GM10266 (cell line): Measurements from ENCODE around the gene ARHGEF7.
"Not testable (repeated sequence)": the region's sequence is repeated elsewhere in the genome, so short reads cannot be mapped to it uniquely, and the experiment has no call there.

Source experiments
- DNase-seq: peaks from one replicate; pipeline ENCODE4 v3.0.0; 2012; ENCODE audit errors: extremely low spot score
- CTCF ChIP-seq: IDR thresholded peaks from 2 replicates; pipeline ENCODE4 v1.5.1; 2012; ENCODE audit warnings: mild to moderate bottlenecking, low read depth; ENCODE audit not compliant: control insufficient read depth, insufficient read depth; ENCODE audit errors: missing control alignments

ARHGEF7 gene

GRCh38 chr13:111115061-111115964, at the start of gene ARHGEF7:
ARHGEF7 (plus strand) TSS chr13:111115310; CDS start chr13:111115527, 217 bp downstream.
- peak; percentile 70 for DNase-seq
- TF ChIP-seq CTCF: no peak

- no peak for DNase-seq
- TF ChIP-seq CTCF: no peak
Measured at GRCh38 chr13:111065698-111066097, 49.4 kb upstream of the ARHGEF7 start.

GRCh38 chr13:111066544-111066943, 48.6 kb upstream of the ARHGEF7 start:
- DNase-seq: no peak
- no peak for TF ChIP-seq CTCF

GRCh38 chr13:111068009-111068350, 47.1 kb upstream of the ARHGEF7 start:
- TF ChIP-seq CTCF: no peak

GRCh38 chr13:111071120-111071519, 44.0 kb upstream of the ARHGEF7 start:
- not testable (repeated sequence) for DNase-seq

More at GRCh38 chr13:111068009-111068350, 47.1 kb upstream of the ARHGEF7 start:
- no peak for DNase-seq

- DNase-seq: not testable (repeated sequence)
Measured at GRCh38 chr13:111071526-111071925, 43.6 kb upstream of the ARHGEF7 start.

- no peak for TF ChIP-seq CTCF
- no peak for DNase-seq
Measured at GRCh38 chr13:111074826-111075225, 40.3 kb upstream of the ARHGEF7 start.

GRCh38 chr13:111076155-111077013, 38.7 kb upstream of the ARHGEF7 start:
- no peak for TF ChIP-seq CTCF
- no peak for DNase-seq
